Tibial artery (tissue), 4 donors: Measurements from ENCODE around the gene SNRPD3.

Source experiments
- DNase-seq, 2 donors: peaks; one replicate each; pipeline ENCODE4 v3.0.0-alpha.2; 2019
- H3K27ac ChIP-seq, 2 donors: fragments of 200-600 bp; sonication (generic) in 1 of 2; 1 replicate in 1 of 2; 2 replicates in 1 of 2; pipeline ENCODE4 v1.5.1; 2018 to 2019; ENCODE audit warnings: mild to moderate bottlenecking in 1 of 2
- H3K27me3 ChIP-seq, 2 donors: fragments of 200-600 bp; sonication (generic) in 1 of 2; one replicate each; pipeline versions ENCODE4 v1.5.1 to v1.6.0; 2016 to 2019
- H3K36me3 ChIP-seq, 3 donors: fragments of 200-600 bp; sonication (generic) in 2 of 3; one replicate each; pipeline ENCODE4 v1.5.1; 2016 to 2019; ENCODE audit warnings: mild to moderate bottlenecking in 2 of 3
- H3K4me1 ChIP-seq, 4 donors: fragments of 200-600 bp; sonication (generic) in 2 of 4; 1 replicate in 3 of 4; 2 replicates in 1 of 4; pipeline ENCODE4 v1.5.1; 2016 to 2019
- H3K4me3 ChIP-seq, 2 donors: fragments of 200-600 bp; sonication (generic) in 1 of 2; 1 replicate in 1 of 2; 2 replicates in 1 of 2; pipeline ENCODE4 v1.5.1; 2018 to 2019; ENCODE audit warnings: mild to moderate bottlenecking in 2 of 2
- H3K9me3 ChIP-seq, 3 donors: fragments of 200-600 bp; sonication (generic) in 1 of 3; one replicate each; pipeline ENCODE4 v1.5.1; 2016 to 2019
- intact Hi-C: fragments of 100-400 bp; cut with DNase I; formaldehyde crosslinking; loops from one replicate; pipeline ENCODE4 v1.15.0; 2023; ENCODE audit warnings: low total_unique reads
- TF ChIP-seq, protein P1 (sequence below), 2 experiments: fragments of 200-600 bp in 1 of 2; fragments of 450-650 bp in 1 of 2; IDR thresholded peaks; one replicate each; pipeline ENCODE4 v1.5.1; 2017 to 2019; ENCODE audit warnings: antibody characterized with exemption in 2 of 2, mild to moderate bottlenecking in 1 of 2, moderate library complexity in 1 of 2

The SNRPD3 gene

DNA sequence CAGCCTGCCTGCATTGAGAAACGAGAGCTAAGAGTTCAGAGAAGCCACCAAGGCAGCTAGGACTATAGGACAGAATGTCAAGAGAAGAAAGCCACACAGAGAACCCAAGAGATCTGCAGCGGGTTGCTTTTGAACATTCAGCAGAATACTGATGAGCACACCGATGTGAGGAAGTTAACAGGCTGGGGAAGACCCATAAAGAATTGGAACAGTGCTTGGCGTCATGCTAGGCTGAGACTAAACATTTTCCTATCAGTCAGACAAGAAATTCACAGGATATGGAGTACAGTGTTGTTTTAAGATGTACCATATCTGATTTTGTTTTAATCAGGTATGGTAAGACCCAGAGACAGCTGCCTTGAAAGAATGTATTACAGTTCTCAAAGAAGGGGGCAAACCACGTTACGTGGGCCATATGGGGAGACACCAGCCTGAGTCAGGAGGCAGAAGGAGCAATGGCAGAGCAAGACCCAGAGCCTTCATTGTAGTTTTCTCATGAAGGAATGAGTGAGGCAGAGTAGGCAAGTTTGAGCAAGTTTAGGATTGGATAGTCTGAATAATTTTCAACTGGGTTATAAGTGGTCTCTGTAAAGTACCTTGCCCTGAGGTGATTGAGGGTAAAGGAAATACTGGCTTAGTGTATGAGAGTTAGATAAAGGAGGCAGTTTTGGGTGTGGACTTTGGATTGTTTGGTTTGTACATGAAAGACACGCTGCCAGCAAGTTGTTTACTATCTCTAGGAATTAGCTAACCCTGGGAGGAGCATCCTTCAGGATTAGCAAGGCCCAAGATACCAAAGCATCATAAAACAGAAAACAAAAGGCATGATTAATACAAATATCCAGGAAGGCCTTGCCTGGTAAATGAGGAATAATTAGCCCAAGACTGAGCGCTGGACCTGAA, 22.8 kb downstream of the SNRPD3 start:
- Histone ChIP-seq H3K27me3 (no peaks in the 10 kb centered on the region), H3K9me3 (no peaks in the 10 kb centered on the region), H3K4me1 (peaks cover 0 to 6% (median 2%) of the 10 kb centered on the region in 4 donors), H3K36me3 (peaks cover 12 to 42% (median 17%) of the 10 kb centered on the region in 3 donors), H3K4me3 (no peak overlapping the region), H3K27ac (no peak overlapping the region)
- intact Hi-C loops: no loop called here
- TF ChIP-seq, protein P1, sequence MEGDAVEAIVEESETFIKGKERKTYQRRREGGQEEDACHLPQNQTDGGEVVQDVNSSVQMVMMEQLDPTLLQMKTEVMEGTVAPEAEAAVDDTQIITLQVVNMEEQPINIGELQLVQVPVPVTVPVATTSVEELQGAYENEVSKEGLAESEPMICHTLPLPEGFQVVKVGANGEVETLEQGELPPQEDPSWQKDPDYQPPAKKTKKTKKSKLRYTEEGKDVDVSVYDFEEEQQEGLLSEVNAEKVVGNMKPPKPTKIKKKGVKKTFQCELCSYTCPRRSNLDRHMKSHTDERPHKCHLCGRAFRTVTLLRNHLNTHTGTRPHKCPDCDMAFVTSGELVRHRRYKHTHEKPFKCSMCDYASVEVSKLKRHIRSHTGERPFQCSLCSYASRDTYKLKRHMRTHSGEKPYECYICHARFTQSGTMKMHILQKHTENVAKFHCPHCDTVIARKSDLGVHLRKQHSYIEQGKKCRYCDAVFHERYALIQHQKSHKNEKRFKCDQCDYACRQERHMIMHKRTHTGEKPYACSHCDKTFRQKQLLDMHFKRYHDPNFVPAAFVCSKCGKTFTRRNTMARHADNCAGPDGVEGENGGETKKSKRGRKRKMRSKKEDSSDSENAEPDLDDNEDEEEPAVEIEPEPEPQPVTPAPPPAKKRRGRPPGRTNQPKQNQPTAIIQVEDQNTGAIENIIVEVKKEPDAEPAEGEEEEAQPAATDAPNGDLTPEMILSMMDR (IDR thresholded peaks at IDR 0.05): no peak
- no peak for DNase-seq

DNA sequence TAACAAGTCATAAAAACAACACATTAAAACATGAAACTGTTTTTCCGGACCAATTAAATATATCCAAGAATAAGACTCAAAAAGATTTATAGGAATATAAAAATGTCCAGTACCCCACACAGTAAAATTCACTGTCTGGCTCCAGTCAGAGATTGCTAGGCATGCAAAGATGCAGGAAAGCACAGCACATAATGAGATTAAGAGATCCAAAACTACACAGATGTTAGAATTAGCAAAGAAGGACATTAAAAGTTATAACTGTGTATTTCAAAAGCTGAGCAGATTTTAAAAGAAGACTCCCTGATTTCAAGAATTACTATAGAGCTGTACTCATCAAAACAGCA, 23.4 kb downstream of the SNRPD3 start:
- no peak overlapping the region for H3K27ac ChIP-seq

DNA sequence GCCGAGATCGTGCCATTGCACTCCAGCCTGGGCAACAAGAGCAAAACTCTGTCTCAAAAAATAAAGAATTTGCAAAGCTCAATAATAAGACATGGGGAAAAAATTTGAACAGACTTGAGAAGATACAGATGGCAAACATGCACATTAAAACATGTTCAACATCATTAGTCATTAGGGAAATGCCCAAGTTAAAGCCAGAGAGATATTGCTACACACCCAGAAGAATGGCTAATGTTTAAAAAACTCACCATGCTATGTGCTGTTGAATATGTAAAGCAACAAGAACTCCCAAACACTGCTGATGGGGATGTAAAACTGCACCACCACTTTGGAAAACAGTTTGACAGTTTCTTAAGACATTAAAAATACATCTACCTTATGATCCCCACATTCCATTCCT, 24.5 kb downstream of the SNRPD3 start:
- Histone ChIP-seq H3K4me3 (no peak overlapping the region), H3K9me3 (no peaks in the 10 kb centered on the region), H3K4me1 (peaks cover 0 to 22% (median 10%) of the 10 kb centered on the region in 4 donors), H3K27me3 (no peaks in the 10 kb centered on the region), H3K27ac (no peak overlapping the region), H3K36me3 (peaks cover 0 to 29% (median under 1%) of the 10 kb centered on the region in 3 donors)
- TF ChIP-seq, protein P1 (IDR thresholded peaks at IDR 0.05): no peak
- intact Hi-C loops: no loop called here
- DNase-seq: no peak

More for the DNA sequence above, 23.4 kb downstream of the SNRPD3 start:
- peaks cover 0 to 12% (median 8%) of the 10 kb centered on the region in 4 donors for H3K4me1 ChIP-seq
- no peaks in the 10 kb centered on the region for H3K27me3 ChIP-seq
- intact Hi-C loops: no loop called here
- H3K36me3 ChIP-seq: peaks cover 8 to 36% (median 11%) of the 10 kb centered on the region in 3 donors
- no peak overlapping the region for H3K4me3 ChIP-seq
- no peak for DNase-seq
- TF ChIP-seq, protein P1 (IDR thresholded peaks at IDR 0.05): no peak
- no peaks in the 10 kb centered on the region for H3K9me3 ChIP-seq

DNA sequence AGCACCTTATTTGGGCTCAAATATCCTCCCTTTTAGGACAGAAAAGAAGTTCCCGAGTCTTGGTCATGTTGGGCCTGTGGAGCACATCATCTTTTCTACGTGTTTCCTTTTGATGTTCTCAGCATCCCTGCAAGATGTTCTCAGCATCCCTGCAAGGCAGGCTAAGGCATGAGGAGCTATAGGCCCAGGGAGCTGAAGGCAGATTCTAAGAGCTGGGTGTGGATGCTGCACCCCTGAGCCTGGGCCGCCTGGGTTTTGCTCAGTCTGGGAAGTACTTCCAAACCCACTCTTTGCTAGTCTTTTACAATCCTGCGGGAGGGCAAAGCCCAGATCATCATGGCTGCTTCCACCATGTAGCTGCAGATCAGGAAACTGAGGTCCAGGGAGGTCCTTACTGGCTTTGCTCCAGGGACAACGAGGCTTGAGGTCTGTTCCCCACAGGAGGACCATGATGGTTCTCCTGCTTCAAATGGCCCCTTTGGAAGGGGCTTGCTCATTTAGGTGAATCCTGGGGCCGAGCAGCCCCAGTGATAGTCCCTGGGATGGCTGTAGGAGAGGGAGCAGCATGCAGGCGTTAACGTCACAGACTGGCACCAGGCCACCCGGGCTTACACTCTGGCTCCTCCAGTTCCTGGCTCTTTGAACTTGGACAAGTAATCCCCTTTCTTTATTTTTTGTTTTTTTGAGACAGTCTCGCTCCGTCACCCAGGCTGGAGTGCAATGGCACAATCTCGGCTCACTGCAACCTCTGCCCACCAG, 26.4 kb downstream of the SNRPD3 start:
- Histone ChIP-seq H3K27me3 (no peaks in the 10 kb centered on the region), H3K4me1 (peaks cover 0 to 22% (median 10%) of the 10 kb centered on the region in 4 donors), H3K27ac (no peak overlapping the region), H3K36me3 (peaks cover 0 to 34% (median 11%) of the 10 kb centered on the region in 3 donors), H3K9me3 (no peaks in the 10 kb centered on the region), H3K4me3 (no peak overlapping the region)
- DNase-seq: no peak
- TF ChIP-seq, protein P1 (IDR thresholded peaks at IDR 0.05): no peak
- intact Hi-C loops: no loop called here

DNA sequence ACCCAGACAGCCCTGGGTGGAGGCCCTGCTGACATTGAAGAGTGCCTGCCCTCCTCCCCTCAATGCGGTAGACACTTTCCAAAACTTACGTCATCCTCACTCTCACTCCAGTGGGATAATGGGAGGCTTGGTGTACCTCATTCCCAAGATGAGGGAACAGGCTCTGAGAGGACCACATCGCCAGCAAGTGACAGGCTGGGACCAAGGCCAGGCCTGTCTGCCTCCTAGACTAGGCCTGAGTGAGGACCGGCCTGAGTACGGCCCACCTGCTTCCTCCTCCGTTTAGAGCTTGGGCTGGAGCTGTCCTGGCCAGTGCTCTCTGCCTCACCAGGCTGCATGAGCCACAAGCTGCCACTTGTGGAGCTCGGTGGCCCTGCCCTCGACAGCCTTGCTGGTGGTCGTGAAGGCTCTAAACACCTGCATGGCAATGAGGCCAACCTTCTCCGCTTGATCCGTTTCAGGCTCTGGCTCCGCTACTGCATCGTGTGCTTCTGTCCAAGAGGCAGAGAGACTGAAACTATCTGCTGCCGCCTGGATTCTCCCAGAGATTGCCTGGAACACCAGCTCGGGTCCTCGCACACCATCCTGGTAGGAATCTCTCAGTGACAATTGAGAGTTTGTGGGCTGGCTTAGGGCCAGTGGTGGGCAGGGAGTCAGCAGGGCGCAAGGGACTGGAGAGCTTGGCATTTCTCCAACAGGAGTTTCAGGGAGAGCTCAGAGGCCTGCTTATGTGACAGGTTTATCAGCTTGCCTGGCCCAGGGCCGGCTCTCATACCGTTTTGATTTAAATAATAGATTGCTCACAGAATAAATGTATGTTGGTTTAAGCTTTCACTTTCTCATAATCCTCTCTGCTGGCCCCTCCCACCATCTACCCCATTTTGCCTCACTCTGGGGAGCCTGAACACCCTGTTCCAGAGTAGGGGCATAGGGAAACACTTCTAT, 27.7 kb downstream of the SNRPD3 start:
- H3K9me3 ChIP-seq: no peaks in the 10 kb centered on the region
- DNase-seq: no peak
- H3K27me3 ChIP-seq: no peaks in the 10 kb centered on the region
- intact Hi-C loops: no loop called here
- H3K27ac ChIP-seq: peak overlapping the region; percentile 64 to 66
- H3K36me3 ChIP-seq: peaks cover 0 to 36% (median 22%) of the 10 kb centered on the region in 3 donors
- H3K4me3 ChIP-seq: no peak overlapping the region
- TF ChIP-seq, protein P1 (IDR thresholded peaks at IDR 0.05): no peak
- peaks cover 0 to 22% (median 10%) of the 10 kb centered on the region in 4 donors for H3K4me1 ChIP-seq
